Left ventricle myocardium inferior (tissue), 1 donor: ENCODE measurements around the gene KRT83. TPM values are rescaled to one million over a fixed set of nuclear protein-coding genes. Genes with fewer than 3 reads are reported as not detected.
A peak's percentile ranks its signal among the peaks of the same experiment; 100 is the strongest.

ENCODE experiments used
- DNase-seq: peaks from one replicate; pipeline ENCODE4 v3.0.0-alpha.2; 2020
- H3K27ac ChIP-seq: fragments of 200-600 bp; replicated peaks from 2 replicates; pipeline ENCODE4 v1.8.0; 2021
- H3K27me3 ChIP-seq: fragments of 200-600 bp; 2 replicates; pipeline ENCODE4 v1.8.0; 2021; ENCODE audit warnings: low read depth
- H3K36me3 ChIP-seq: fragments of 200-600 bp; 2 replicates; pipeline ENCODE4 v1.8.0; 2021
- H3K4me1 ChIP-seq: fragments of 200-600 bp; 2 replicates; pipeline ENCODE4 v1.8.0; 2021
- H3K4me3 ChIP-seq: fragments of 200-600 bp; 2 replicates; pipeline ENCODE4 v1.8.0; 2021; ENCODE audit warnings: mild to moderate bottlenecking, moderate library complexity
- H3K9me3 ChIP-seq: fragments of 200-600 bp; replicated peaks from 2 replicates; pipeline ENCODE4 v1.8.0; 2021
- CTCF ChIP-seq: fragments of 200-600 bp; IDR thresholded peaks from 2 replicates; pipeline ENCODE4 v1.8.0; 2021; ENCODE audit warnings: antibody characterized with exemption, mild to moderate bottlenecking, borderline replicate concordance
- intact Hi-C: fragments of 100-400 bp; cut with micrococcal nuclease; formaldehyde crosslinking; loops from one replicate; pipeline ENCODE4 v1.11.0; 2022
- total RNA-seq: library from RNA; stranded (reverse); fragmentation: NEBNext Ultra II Directional; extraction: Animal tissue kit (Norgen Biotek cat#: 25700); gene quantifications from one replicate; pipeline ENCODE4 v1.2.1, GENCODE V29; 2021
- donor health status: DM: no; HTN: yes; CAD: no; lungs with severe emphysema.

Gene KRT83
- total RNA-seq, 1 donor from 2014 or later: not detected

GRCh38 chr12:52352951-52353350 lies 31.8 kb upstream of the KRT83 start:
- intact Hi-C loops: no loop called here
- TF ChIP-seq CTCF: no peak
- H3K4me1 ChIP-seq: peaks cover 12% of the 10 kb centered on the region
- no peak overlapping the region for H3K27ac ChIP-seq
- H3K4me3 ChIP-seq: no peak overlapping the region
- no peaks in the 10 kb centered on the region for H3K36me3 ChIP-seq
- peaks cover 69% of the 10 kb centered on the region for H3K27me3 ChIP-seq
- no peaks in the 10 kb centered on the region for H3K9me3 ChIP-seq
- no peak for DNase-seq

- Histone ChIP-seq H3K4me3 (no peak overlapping the region), H3K9me3 (no peaks in the 10 kb centered on the region), H3K4me1 (peaks cover 20% of the 10 kb centered on the region), H3K27ac (no peak overlapping the region), H3K27me3 (peaks cover 54% of the 10 kb centered on the region), H3K36me3 (no peaks in the 10 kb centered on the region)
- no peak for TF ChIP-seq CTCF
- intact Hi-C loops: no loop called here
- DNase-seq: peak; percentile 50
Measured at GRCh38 chr12:52351196-52352059, 30.2 kb upstream of the KRT83 start.

GRCh38 chr12:52350786-52351185 lies 29.6 kb upstream of the KRT83 start:
- peaks cover 48% of the 10 kb centered on the region for H3K27me3 ChIP-seq
- H3K36me3 ChIP-seq: no peaks in the 10 kb centered on the region
- TF ChIP-seq CTCF: no peak
- no peaks in the 10 kb centered on the region for H3K9me3 ChIP-seq
- DNase-seq: no peak
- H3K27ac ChIP-seq: no peak overlapping the region
- H3K4me3 ChIP-seq: no peak overlapping the region
- intact Hi-C loops: no loop called here
- peaks cover 26% of the 10 kb centered on the region for H3K4me1 ChIP-seq

GRCh38 chr12:52350021-52350620 lies 28.9 kb upstream of the KRT83 start:
- H3K27ac ChIP-seq: no peak overlapping the region
- intact Hi-C loops: no loop called here
- H3K4me3 ChIP-seq: no peak overlapping the region
- no peak for TF ChIP-seq CTCF
- no peak for DNase-seq
- H3K27me3 ChIP-seq: peaks cover 41% of the 10 kb centered on the region
- no peaks in the 10 kb centered on the region for H3K9me3 ChIP-seq
- H3K4me1 ChIP-seq: peaks cover 27% of the 10 kb centered on the region
- H3K36me3 ChIP-seq: no peaks in the 10 kb centered on the region

- intact Hi-C loops: no loop called here
- Histone ChIP-seq H3K27me3 (peaks cover 39% of the 10 kb centered on the region), H3K27ac (no peak overlapping the region), H3K4me1 (peaks cover 27% of the 10 kb centered on the region), H3K36me3 (no peaks in the 10 kb centered on the region), H3K4me3 (no peak overlapping the region), H3K9me3 (peaks cover under 1% of the 10 kb centered on the region)
- no peak for DNase-seq
- TF ChIP-seq CTCF: no peak
Measured at GRCh38 chr12:52349196-52349595, 28.0 kb upstream of the KRT83 start.
